ENCODE measurements around the gene HDAC4. TPM values are rescaled to one million over a fixed set of nuclear protein-coding genes. Genes with fewer than 3 reads are reported as not detected.

Gene HDAC4
- total and polyA plus RNA-seq, 2 donors (not counting 1 experiment from before 2014, with no cell fraction given), result 13.5 to 46.0 TPM

GRCh38 chr2:239266779-239267287 lies 134.0 kb downstream of the HDAC4 start:
- Mint-ChIP-seq H3K4me3 (peak overlapping the region; percentile 87), H3K27ac (peak overlapping the region; percentile 79), H3K27me3 (peaks cover 59% of the 10 kb centered on the region), H3K4me1 (peaks cover 56% of the 10 kb centered on the region), H3K9me3 (ENCODE audit: insufficient read depth) (no peaks in the 10 kb centered on the region)
- POLR2A ChIA-PET, result interaction anchor here (0.7 to 1.8 kb wide), 3 partner anchors 14 to 134 kb away, joined by 3 to 9 read pairs (median 3); partner anchors contain the start of gene HDAC4
- intact Hi-C loops (cut with micrococcal nuclease), result loop anchor here (1.0 to 5.0 kb wide), 5 partner anchors 8 to 134 kb away; partner anchors contain the start of gene HDAC4
- no peak overlapping the region for H3K27ac ChIP-seq (ENCODE audit: low read length in 2 of 2)
- H3K9me3 ChIP-seq (ENCODE audit: control extremely low read depth in 1 of 3, control insufficient read depth in 2 of 3, insufficient read depth in 1 of 3, low read length in 2 of 3), result peaks cover 0 to 26% (median 0%) of the 10 kb centered on the region in 3 donors
- H3K27me3 ChIP-seq (replicated peaks in 1 of 4; ENCODE audit: control extremely low read depth in 1 of 4, control insufficient read depth in 3 of 4, insufficient read depth in 4 of 4, low read length in 3 of 4), result peaks cover 0 to 91% (median 38%) of the 10 kb centered on the region in 4 experiments
- peaks cover 68% of the 10 kb centered on the region for H3K79me2 ChIP-seq (ENCODE audit: control insufficient read depth, insufficient read depth, low read length)
- ATAC-seq (ENCODE audit: low read depth) (peak; percentile 11), DNase-seq (no peak)
- H3K4me3 ChIP-seq (ENCODE audit: control extremely low read depth in 1 of 5, extremely low read depth in 1 of 5, insufficient read depth in 1 of 5, low read depth in 2 of 5, low read length in 4 of 5), result peak overlapping the region; percentile 4 to 79 (median 26)
- WGBS (ENCODE audit: insufficient coverage), result 9% methylated on average over 10 of the region's 10 CpGs
- peak overlapping the region; percentile 12 for H2AFZ ChIP-seq (ENCODE audit: insufficient read depth, low read depth, low read length, poor library complexity, severe bottlenecking)
- H3K4me2 ChIP-seq (replicated peaks; ENCODE audit: low read depth, low read length, poor library complexity, severe bottlenecking), result peak overlapping the region; percentile 85
- H3K9ac ChIP-seq (ENCODE audit: low read length), result peak overlapping the region; percentile 59
- H4K20me1 ChIP-seq (ENCODE audit: control insufficient read depth, insufficient read depth, low read length, poor library complexity, severe bottlenecking), result peaks cover 100% of the 10 kb centered on the region
- CTCF ChIA-PET, result interaction anchor here (0.8 to 2.9 kb wide), 22 partner anchors 8 to 724 kb away, joined by 3 to 28 read pairs (median 5); no protein-coding TSS in a partner anchor
- peaks cover 55 to 62% of the 10 kb centered on the region in 2 donors for H3K4me1 ChIP-seq (ENCODE audit: control insufficient read depth in 2 of 2, insufficient read depth in 2 of 2, low read length in 2 of 2)
- no peaks in the 10 kb centered on the region for H3K36me3 ChIP-seq (replicated peaks in 1 of 2; ENCODE audit: control extremely low read depth in 1 of 2, control insufficient read depth in 1 of 2, extremely low read depth in 1 of 2, insufficient read depth in 2 of 2, low read length in 1 of 2)
- TF ChIP-seq EZH2 (IDR thresholded peaks at IDR 0.05; ENCODE audit: borderline replicate concordance, insufficient read depth, low read depth, low read length, poor library complexity, severe bottlenecking), result no peak
- no peak for TF ChIP-seq CTCF (IDR thresholded peaks at IDR 0.05)

GRCh38 chr2:239266434-239266766 lies 134.4 kb downstream of the HDAC4 start:
- Histone ChIP-seq H3K27ac (ENCODE audit: low read length in 2 of 2) (no peak overlapping the region), H3K9ac (ENCODE audit: low read length) (no peak overlapping the region), H3K27me3 (replicated peaks in 1 of 4; ENCODE audit: control extremely low read depth in 1 of 4, control insufficient read depth in 3 of 4, insufficient read depth in 4 of 4, low read length in 3 of 4) (peaks cover 0 to 91% (median 36%) of the 10 kb centered on the region in 4 experiments), H2AFZ (ENCODE audit: insufficient read depth, low read depth, low read length, poor library complexity, severe bottlenecking) (no peak overlapping the region), H4K20me1 (ENCODE audit: control insufficient read depth, insufficient read depth, low read length, poor library complexity, severe bottlenecking) (peaks cover 100% of the 10 kb centered on the region), H3K4me2 (replicated peaks; ENCODE audit: low read depth, low read length, poor library complexity, severe bottlenecking) (peak overlapping the region; percentile 85), H3K79me2 (ENCODE audit: control insufficient read depth, insufficient read depth, low read length) (peaks cover 72% of the 10 kb centered on the region), H3K4me1 (ENCODE audit: control insufficient read depth in 2 of 2, insufficient read depth in 2 of 2, low read length in 2 of 2) (peaks cover 55 to 62% of the 10 kb centered on the region in 2 donors), H3K4me3 (ENCODE audit: control extremely low read depth in 1 of 5, extremely low read depth in 1 of 5, insufficient read depth in 1 of 5, low read depth in 2 of 5, low read length in 4 of 5) (peak overlapping the region in 1 of 5 experiments; percentile 79), H3K36me3 (replicated peaks in 1 of 2; ENCODE audit: control extremely low read depth in 1 of 2, control insufficient read depth in 1 of 2, extremely low read depth in 1 of 2, insufficient read depth in 2 of 2, low read length in 1 of 2) (no peaks in the 10 kb centered on the region), H3K9me3 (ENCODE audit: control extremely low read depth in 1 of 3, control insufficient read depth in 2 of 3, insufficient read depth in 1 of 3, low read length in 2 of 3) (peaks cover 0 to 30% (median 0%) of the 10 kb centered on the region in 3 donors)
- ATAC-seq (ENCODE audit: low read depth) (no peak), DNase-seq (no peak)
- peak overlapping the region; percentile 4 for H3K27ac Mint-ChIP-seq
- 96% methylated on average over 3 of the region's 4 CpGs for WGBS (ENCODE audit: insufficient coverage)
- H3K4me1 Mint-ChIP-seq, result peaks cover 56% of the 10 kb centered on the region
- no peak for TF ChIP-seq EZH2 (IDR thresholded peaks at IDR 0.05; ENCODE audit: borderline replicate concordance, insufficient read depth, low read depth, low read length, poor library complexity, severe bottlenecking)
- no peak for TF ChIP-seq CTCF (IDR thresholded peaks at IDR 0.05)
- H3K4me3 Mint-ChIP-seq, result peak overlapping the region; percentile 87
- intact Hi-C loops (cut with micrococcal nuclease), result loop anchor here (5.0 kb wide), 1 partner anchor 116 kb away; no protein-coding TSS in a partner anchor
- POLR2A ChIA-PET, result interaction anchor here (1.8 kb wide), 1 partner anchor 135 kb away, joined by 9 read pairs; the partner anchor contains the start of gene HDAC4
- CTCF ChIA-PET, result interaction anchor here (1.3 to 2.9 kb wide), 8 partner anchors 13 to 724 kb away, joined by 3 to 28 read pairs (median 7); no protein-coding TSS in a partner anchor
- H3K27me3 Mint-ChIP-seq, result peaks cover 55% of the 10 kb centered on the region
- H3K9me3 Mint-ChIP-seq (ENCODE audit: insufficient read depth), result no peaks in the 10 kb centered on the region
